Left kidney (tissue), 2 donors: Measurements from ENCODE around the gene PLEKHO2. TPM values are rescaled to one million over a fixed set of nuclear protein-coding genes. Genes with fewer than 3 reads are reported as not detected.
A peak's percentile ranks its signal among the peaks of the same experiment; 100 is the strongest.

ENCODE experiments used
- DNase-seq: peaks from one replicate; pipeline ENCODE4 v3.0.0-alpha.2; 2013
- polyA plus RNA-seq: library from polyadenylated mRNA; unstranded; fragments of 120-200 nt; gene quantifications from one replicate; pipeline ENCODE4 v1.2.1, GENCODE V29; 2013; ENCODE audit not compliant: insufficient read length

PLEKHO2 gene
- polyA plus RNA-seq, 1 donor: 15.5 TPM

DNA sequence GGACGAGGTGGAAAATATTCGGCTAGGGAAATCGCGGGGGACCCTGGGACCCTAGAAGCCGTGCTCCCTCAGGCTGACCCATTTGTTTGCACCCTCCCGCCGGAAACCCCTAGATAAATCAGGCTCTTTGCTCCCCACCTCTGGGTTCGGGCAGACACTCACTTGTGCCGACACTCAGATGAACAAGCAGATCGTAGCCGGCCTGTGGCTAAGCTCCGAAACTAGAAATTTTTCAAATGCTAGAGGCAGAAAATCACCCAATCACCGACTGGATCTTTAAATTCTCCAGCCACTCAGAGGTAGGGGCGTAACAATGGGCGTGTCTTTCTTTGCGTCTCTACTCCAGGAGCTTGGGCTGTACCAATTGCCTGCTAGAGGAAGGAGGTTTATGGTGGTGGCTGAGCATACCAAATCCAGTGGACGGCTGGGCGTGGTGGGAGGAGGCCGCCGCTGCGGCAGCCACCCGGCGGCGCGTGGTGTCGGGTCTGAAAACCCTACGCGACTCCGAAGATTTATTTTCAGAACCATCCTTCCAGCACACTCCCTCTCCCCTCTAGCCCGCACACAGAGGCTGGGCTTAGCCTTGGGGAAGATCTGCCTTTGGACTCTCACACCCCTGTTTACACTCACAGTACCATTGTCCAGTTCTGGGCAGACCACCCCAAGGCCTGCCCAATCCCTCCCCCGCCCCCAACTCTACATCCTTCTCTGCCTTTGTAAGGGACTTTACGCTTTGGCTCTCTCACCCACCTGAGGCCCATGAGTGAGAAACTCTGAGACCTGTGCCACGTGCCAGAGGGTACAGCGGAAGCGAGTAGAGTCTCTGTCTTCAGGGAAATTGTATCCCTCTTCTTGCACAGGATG, 16.1 kb upstream of the PLEKHO2 start, which contains the start of gene PIF1:
Gene PIF1, minus strand, starts transcription at position 217 of the 864 bp plus-strand sequence. CDS start 1,312 bp downstream, outside the sequence.
- DNase-seq: peak; percentile 99

DNA sequence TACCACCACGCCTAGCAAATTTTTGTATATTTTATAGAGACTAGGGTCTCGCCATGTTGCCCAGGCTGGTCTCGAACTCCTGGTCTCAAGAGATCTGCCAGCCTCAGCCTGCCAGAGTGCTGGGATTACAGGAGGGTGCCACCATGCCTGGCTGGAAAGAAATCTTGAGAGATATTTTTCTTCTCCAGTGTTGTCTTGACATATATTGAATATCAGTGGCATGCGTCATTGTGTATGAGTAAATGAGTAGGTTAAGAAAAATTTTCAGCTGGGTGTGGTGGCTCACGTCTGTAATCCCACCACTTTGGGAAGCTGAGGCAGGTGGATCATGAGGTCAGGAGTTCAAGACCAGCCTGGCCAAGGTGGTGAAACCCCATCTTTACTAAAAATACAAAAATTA, 12.7 kb upstream of the PLEKHO2 start:
- no peak for DNase-seq

DNA sequence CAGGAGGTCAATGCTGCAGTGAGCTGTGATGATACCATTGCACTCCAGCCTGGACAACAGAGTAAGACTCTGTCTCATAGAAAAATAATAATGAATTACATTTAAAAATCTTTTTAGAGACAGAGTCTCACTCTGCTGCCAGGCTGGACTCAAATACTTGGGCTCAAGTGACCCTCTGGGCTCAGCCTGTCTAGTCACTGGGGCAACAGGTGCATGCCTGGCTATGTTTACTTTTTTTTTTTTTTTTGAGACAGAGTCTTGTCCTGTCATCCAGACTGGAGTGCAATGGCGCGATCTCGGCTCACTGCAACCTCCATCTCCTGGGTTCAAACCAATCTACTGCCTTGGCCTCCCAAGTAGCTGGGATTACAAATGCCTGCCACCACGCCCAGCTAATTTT, 8.0 kb upstream of the PLEKHO2 start:
- no peak for DNase-seq

DNA sequence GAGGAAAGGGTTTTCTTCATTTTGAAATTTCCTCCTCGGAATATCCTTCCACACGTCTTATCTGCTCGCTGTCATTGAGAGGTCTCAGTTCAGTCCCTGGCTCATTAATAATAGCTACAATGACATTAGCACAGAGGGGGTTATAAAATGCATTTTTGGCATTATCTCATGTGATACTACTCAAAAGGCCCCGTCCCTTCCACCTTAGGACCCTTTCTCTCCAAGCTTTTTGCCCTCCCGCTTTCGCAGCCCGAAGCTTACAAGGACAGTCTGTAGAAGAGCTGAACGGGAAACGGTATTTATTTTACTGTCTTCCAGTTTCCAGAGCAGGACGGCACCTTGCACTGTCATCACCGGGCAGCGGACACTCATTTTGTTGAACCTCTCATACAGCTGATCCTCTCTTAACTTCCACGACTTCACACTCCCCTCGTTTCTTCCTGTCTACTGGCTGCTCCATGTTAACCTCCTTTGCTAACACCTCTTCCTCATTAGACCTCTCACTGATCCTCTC, 5.6 kb upstream of the PLEKHO2 start:
- DNase-seq: no peak

DNA sequence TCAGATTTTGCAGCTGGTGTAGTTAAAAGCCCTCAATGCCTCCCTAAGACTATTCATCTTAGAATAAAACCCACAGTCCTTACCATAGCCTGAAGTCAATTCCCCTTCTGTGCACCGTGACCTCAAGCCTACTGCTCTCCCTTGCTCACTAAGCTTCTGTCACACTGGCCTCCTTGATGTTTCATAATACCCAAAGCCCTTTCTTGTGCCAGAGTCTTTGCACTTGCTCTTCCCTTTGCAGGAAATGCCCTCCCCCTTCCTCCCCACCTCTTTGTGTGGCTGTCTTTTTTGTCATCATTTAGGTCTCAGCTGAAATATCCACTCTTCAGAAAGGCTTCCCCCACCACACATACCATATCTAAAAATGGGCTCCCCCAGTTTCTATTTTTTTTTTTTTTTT, 4.2 kb upstream of the PLEKHO2 start:
- DNase-seq: no peak

DNA sequence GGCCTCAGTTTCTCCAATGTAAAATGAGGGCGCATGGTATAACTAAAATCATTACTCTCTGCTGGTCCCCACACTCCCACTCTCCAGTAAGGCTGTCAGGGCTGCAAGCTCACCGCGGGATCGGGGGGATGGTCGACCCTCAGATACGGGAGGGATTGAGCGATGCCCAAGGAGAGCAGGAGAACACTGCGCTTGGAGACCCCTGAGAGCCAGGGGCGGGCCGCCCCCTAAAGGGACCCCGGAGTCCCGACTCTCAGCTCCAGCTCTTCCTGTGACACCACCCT, 713 bp upstream of the PLEKHO2 start:
- DNase-seq: no peak

DNA sequence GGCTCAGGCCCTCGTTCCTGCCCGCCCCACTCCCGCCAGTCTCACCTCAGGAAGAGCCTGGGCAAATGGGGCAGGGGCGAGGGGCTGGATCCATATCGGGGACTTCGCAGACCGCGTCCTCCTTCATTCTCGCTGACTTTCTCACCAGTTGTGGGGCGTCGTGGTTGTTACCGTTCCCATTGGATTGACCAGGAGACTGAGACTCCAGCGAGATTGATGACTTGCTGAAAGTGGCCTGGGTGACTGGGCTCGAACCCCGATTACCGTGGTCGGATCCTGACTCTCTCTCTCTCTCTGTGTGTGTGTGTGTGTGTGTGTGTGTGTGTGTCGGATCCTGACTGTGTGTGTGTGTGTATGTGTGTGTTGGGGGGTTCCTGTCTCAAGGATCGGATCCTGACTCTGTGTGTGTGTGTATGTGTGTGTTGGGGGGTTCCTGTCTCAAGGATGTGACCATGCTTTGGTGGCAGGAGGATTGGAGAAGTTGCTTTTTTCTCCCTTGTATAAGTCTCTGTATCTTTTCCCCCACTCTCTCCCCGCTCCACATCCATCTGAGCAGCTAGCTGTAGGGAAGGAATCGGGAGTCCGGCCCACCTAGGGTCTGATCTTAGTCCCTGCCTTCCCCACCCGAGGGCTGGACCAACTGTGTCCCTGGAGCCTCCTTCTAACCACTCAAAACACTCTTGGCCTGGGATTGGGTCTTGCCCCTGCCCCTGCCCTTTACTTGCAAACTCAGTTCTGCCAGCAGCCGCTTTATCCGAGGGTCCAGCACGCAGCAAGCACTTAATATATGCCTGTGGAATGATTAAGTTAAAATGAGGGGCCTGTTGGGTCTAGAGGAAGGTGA, 603 bp downstream of the PLEKHO2 start:
- no peak for DNase-seq

DNA sequence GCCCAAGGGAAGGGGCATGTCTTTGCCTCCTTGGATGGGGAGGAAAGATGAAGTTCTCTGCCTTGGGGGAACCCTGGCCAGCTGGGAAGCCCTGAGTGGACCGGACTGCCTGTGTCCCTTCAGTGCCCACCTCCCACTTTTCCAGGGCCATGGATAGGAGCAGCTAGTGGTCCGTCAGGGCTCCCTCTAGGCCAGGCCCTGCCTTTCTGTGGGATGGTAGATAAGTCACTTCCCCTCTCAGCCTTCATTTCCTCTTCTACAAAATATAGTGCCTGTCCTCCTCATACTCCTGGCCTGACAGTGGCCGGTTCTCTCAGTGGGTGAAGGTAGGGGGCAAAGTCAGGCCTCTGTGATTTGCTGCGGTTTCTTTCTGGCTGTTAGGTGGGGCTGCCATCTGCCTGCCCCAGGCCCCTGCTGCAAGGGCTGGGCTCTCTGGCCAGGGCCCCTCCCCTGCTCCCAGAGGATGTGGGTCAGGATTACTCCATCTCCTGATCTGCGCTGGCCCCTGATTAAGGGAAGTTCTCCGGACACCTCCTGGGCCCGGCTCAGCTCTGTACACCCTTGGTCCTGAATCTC, 1.4 kb downstream of the PLEKHO2 start:
- no peak for DNase-seq

DNA sequence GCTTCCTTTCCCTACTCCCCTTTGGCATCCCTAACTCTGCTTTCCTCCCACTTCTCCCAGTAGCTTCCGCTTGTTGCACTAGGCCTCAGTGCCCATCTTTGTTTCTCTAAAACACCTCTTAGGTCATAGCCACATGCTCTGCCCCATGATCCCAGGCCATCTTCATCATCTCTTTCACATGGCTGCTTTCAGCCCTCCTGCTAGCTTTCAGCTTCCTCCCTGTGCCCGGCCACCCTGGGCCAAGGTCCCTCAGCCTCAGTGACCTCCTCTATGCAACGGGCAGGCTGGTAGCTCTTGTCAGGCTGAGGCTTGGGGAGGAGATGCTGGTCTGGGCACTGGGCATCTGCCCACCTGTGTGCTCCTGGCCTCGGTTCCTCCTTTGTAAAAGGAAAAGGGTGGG, 2.3 kb downstream of the PLEKHO2 start:
- DNase-seq: no peak

DNA sequence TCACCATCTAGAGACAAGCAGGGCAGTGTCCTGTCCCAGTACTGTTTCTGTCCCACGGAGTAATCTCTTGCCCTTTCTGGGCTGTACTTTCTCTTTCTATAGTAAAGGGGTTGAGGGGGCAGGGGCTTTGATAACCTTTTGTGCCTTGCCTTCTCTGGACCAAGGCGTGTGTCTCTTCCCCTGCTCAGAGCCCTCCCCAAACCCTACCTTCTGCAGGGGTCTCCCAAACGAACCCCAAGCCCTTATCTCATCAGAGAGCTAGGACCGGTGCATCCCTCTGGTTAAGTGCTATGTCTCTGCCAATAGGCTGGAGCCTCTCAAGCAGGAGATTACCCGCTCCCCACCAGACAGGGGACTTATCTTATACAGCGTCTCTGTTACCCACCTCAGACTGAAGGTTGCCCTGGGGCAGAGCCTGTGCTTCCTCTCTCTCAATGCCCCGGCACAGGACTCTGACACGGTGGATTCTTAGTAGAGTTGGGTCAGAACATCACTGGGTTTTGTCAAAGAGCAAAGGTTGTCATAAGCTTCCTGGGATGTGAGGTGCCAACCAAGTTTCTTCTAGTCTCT, 2.9 kb downstream of the PLEKHO2 start:
- DNase-seq: no peak

DNA sequence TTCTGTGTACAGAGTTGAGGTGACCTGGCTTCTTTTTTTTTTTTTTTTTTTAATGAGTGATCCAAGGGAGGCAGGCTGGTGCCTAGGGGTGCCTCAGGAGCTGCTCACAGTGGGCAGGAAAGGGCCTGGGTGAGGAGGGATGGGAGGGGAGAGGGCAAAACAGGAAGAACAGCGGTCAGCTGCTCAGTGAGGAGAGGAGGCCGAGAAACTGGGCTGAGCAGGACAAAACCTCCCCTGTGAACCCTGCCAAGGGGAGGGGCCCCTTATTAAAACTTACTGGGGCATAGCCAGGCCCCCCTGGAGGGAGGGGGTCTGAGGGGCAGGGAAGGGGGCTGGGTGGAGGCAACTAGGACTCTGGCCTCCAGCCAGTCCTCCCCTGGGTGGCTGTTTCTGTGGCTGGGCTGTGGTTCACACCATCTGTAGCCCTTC, 3.5 kb downstream of the PLEKHO2 start:
- DNase-seq: no peak

DNA sequence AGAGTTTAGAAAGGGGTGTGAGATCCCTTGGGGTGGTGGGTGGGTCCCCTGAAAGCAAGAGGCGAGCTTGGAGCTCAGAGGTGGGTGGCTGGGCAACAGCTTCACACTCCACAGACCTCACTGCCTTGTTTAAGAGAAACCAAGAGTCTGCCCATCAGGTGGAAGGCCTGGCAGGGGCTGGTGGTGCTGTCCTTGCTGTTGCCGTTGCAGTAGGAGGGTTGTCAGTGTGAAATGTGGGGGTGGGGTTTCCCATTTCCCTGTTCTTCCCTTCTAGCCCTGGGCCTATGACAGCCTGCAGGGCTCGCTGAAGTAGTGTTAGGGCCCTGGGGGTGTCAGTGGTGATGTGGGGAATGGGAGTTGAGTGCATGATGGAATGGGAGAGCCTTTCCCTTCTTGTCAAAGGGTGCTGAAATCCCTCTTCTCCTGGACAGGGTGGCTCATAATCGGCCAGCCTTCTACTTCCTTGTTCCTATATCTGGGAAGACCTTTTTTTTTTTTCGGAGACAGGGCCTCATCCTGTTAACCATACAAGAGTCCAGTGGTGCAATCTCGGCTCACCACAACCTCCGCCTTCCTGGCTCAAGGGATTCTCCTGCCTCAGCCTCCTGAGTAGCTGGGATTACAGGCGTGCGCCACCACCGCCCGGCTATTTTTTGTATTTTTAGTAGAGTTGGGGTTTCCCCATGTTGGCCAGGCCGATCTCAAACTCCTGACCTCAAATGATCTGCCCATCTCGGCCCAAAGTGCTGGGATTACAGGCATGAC, 4.3 kb downstream of the PLEKHO2 start:
- no peak for DNase-seq

DNA sequence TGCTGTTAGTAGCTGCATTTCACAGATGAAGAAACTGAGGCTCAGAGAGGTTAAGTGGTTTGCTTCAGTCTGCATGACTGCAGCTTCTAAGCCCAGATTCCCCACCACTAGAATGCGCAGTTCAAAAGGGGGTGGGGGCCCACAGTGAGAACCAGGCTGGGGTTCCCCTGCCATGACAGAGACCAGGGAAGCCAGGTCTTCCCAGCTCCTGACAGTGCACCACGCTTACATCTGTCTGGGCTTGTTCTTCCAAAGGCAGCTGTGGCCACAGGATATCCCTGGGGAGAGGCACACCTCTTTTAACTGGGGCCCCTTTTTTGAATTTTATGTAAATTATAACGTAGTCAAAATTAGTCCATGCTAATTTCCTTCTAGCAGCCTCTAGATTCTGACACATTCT, 5.3 kb downstream of the PLEKHO2 start:
- DNase-seq: no peak

DNA sequence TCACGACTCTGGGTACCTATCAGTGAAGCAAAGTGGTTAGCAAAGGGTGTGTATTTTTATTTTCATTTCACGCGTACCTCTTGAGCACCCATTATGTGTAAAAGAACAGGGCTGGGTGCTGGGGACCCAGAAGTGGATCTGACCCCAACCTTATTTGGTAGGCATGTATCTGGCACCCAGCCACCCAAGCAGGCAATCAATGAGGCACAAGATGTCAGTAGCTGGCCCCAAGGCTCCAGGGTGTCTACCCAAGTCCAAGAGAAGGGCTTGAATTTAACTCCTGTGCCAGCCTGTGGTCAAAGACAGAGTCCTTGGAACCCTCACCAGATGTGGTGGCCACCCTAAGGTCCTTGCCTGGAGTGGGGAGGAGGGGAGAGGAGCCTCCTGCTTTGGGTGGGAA, 5.7 kb downstream of the PLEKHO2 start:
- no peak for DNase-seq

DNA sequence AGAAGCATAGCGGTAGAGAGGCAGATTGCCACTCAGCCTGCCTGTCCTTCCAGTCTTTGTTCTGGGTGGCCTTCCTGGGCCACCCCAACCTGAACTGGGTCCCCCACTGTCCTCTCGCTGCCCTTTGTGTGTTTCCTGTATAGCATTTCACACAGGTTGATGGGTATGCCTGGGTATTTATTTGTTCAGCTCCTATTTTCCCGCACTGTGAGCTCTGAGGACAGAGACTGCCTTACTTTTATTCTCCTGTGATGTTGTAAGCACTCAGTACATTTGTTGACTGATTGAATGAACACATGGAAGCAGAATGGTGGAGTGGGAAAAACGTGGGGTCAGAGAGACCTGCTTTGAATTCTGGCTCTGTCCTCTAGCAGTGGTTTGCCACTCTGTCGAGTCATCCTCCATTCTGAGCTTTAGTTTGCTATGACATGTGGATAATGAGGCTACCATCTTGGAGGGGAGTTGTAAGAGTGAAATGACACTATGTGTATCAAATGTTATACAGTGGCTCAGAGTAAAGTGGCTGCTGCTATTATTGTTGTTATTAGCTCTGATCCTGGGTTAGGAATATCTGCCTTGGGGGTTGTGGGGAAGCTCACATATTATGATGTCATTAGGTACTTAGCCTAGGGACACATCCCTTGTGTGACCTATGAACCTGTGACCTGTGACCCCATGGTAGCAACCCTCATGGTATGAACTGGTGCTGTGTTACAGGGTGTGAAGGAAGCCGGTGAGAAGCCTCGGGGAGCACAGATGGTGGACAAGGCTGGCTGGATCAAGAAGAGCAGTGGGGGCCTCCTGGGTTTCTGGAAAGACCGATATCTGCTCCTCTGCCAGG, 6.4 kb downstream of the PLEKHO2 start:
- no peak for DNase-seq

DNA sequence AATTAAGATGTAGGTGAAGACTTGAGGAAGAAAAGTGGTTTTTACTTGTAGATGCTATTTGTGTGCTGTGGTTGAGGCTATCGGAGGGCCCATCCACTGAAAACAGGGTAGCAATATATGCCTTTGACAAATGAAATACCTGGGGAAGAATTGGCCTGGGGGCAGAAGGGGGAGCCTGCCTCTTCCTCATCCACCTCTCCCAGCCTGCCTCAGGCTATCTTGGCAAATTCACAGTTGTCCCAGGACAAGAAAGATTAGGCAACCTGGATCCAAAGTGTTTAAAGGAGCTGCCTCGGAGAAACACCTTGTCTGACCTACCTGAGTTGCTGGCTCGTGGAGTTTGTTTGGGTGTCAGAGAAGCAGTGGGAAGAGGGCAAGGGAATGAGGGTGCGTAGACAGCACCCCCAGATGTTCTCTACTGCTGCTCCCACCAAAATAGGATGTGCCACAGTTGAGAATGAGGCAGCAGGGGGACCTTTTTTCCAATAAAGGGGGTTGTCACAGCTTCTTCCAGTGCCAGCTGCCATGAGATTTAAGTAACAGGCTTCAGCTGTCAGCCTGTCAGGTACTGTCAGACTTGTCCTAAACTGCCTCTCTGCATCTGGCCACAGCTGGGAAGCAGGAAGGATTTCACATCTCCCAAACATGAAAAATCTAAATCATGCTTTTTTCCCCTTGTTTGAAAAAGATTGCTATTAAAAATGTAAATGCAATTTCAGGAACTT, 9.2 kb downstream of the PLEKHO2 start:
- no peak for DNase-seq

DNA sequence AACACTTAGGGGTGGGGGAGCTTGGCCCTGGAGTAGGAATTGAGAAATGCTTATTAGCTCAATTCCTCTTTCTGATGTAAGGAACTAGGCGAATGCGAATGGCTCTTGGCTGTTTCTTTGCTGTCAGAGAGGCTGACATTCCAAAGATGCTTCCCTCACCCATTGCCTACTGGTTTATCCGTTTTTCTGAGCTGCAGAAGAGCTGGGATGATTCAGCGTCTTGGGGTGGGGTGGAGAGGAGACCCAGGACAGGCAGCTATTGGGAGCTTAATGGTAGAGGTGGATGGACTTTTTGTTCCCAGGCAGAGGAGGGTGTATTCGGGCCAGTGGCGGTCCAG, 9.8 kb downstream of the PLEKHO2 start:
- DNase-seq: no peak

DNA sequence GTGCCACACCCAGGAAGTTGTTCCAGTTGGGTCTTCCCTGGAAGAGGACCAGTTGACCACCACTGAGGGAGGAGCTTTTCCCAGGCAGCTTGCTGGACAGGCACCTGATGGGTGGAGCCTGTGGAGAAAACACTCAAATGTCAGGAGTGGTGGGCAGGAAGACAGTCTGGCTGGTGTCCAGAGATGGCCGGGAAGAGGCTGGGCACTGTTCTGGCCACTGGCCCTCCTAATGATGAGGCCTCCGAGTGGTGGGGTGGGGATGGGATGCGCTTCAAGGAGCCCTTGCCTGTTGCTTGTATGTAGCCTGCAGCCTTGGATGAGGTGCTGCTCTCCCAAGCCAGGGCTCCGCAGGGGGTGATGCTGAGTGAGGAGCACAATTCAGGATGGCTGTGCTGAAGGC, 12.3 kb downstream of the PLEKHO2 start:
- no peak for DNase-seq

DNA sequence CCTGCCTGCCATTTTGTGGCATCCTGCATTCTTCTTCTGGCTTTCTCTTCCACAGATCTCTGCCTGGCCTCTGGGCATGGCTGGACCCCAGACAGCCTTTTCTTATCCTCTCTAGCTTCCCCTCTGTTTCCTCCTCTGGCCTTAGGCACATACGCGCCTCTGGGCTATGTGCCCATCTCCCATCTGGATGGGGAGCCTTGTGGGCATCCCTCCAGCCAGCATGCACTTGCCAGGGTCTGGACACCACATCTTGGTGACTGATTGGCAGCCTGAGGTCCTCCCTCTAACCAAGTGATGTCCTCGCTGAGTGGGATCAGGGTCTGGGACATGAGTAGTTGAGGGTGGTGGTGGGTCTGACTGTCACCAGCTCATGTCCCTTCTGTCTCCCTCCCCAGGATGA, 12.8 kb downstream of the PLEKHO2 start:
- no peak for DNase-seq
